NCI-H2029 (cell line): ENCODE measurements around the gene BCL2L12.

Experiments used
- DNase-seq: peaks from one replicate; lab custom pipeline; 2025; lab: John Stamatoyannopoulos, UW

The BCL2L12 gene

GRCh38 chr19:49664171-49665035 lies 1.3 kb upstream of the BCL2L12 start:
- DNase-seq: peak; percentile 91

- no peak for DNase-seq
Observed at GRCh38 chr19:49665036-49665350, 740 bp upstream of the BCL2L12 start.

- no peak for DNase-seq
Observed at GRCh38 chr19:49666120-49666444, 349 bp downstream of the BCL2L12 start.

GRCh38 chr19:49667473-49667872 lies 1.7 kb downstream of the BCL2L12 start:
- DNase-seq: no peak

GRCh38 chr19:49669516-49669915 lies 3.8 kb downstream of the BCL2L12 start:
- no peak for DNase-seq

- DNase-seq: peak; percentile 63
Observed at GRCh38 chr19:49672131-49672919, 6.6 kb downstream of the BCL2L12 start.

GRCh38 chr19:49676136-49676783 lies 10.5 kb downstream of the BCL2L12 start:
- peak; percentile 91 for DNase-seq

GRCh38 chr19:49676784-49677230 lies 11.1 kb downstream of the BCL2L12 start:
- peak; percentile 99 for DNase-seq

GRCh38 chr19:49677231-49677900 lies 11.6 kb downstream of the BCL2L12 start, which contains the start of gene PRMT1:
Gene PRMT1 (plus strand): TSS chr19:49677271. CDS start chr19:49677281, 10 bp downstream.
- no peak for DNase-seq

GRCh38 chr19:49677901-49678674 lies 12.4 kb downstream of the BCL2L12 start:
- peak; percentile 56 for DNase-seq

- peak; percentile 12 for DNase-seq
Observed at GRCh38 chr19:49678985-49679770, 13.4 kb downstream of the BCL2L12 start.

GRCh38 chr19:49679771-49680413 lies 14.2 kb downstream of the BCL2L12 start:
- DNase-seq: no peak

GRCh38 chr19:49680421-49681351 lies 15.0 kb downstream of the BCL2L12 start:
- DNase-seq: peak; percentile 65

- DNase-seq: no peak
Observed at GRCh38 chr19:49681830-49682229, 16.1 kb downstream of the BCL2L12 start.

- no peak for DNase-seq
Observed at GRCh38 chr19:49682274-49682673, 16.5 kb downstream of the BCL2L12 start.

- DNase-seq: no peak
Observed at GRCh38 chr19:49683814-49684250, 18.1 kb downstream of the BCL2L12 start.

GRCh38 chr19:49684251-49684982 lies 18.7 kb downstream of the BCL2L12 start:
- no peak for DNase-seq

- no peak for DNase-seq
Observed at GRCh38 chr19:49684983-49685553, 19.3 kb downstream of the BCL2L12 start.
